Breast epithelium (tissue), 4 donors: ENCODE measurements around the gene PMS1. TPM values are rescaled to one million over a fixed set of nuclear protein-coding genes. Genes with fewer than 3 reads are reported as not detected.

Experiments used
- DNase-seq, 2 donors: peaks; one replicate each; pipeline ENCODE4 v3.0.0-alpha.2; 2019; ENCODE audit warnings: low spot score in 2 of 2
- H3K27ac ChIP-seq, 2 donors: fragments of 200-600 bp; sonication (generic) in 1 of 2; one replicate each; pipeline ENCODE4 v1.5.1; 2016 to 2019; ENCODE audit warnings: mild to moderate bottlenecking in 1 of 2
- H3K27me3 ChIP-seq, 2 donors: fragments of 200-600 bp; sonication (generic) in 1 of 2; one replicate each; pipeline versions ENCODE4 v1.5.1 to v1.6.0; 2017 to 2019; ENCODE audit warnings: control low read depth in 1 of 2, mild to moderate bottlenecking in 1 of 2
- H3K36me3 ChIP-seq: fragments of 200-600 bp; one replicate; pipeline ENCODE4 v1.5.1; 2019
- H3K4me1 ChIP-seq, 2 donors: fragments of 200-600 bp; sonication (generic); one replicate each; pipeline ENCODE4 v1.5.1; 2016 to 2019; ENCODE audit warnings: control low read depth in 1 of 2
- H3K4me3 ChIP-seq, 3 donors: fragments of 200-600 bp; sonication (generic); 1 replicate in 2 of 3; 2 replicates in 1 of 3; pipeline ENCODE4 v1.5.1; 2016 to 2019; ENCODE audit warnings: mild to moderate bottlenecking in 3 of 3, moderate library complexity in 2 of 3
- H3K9me3 ChIP-seq, 2 donors: fragments of 200-600 bp; sonication (generic) in 1 of 2; one replicate each; pipeline ENCODE4 v1.5.1; 2016 to 2019; ENCODE audit warnings: control low read depth in 1 of 2
- CTCF ChIP-seq, 3 donors: fragments of 450-650 bp; IDR thresholded peaks; one replicate each; pipeline ENCODE4 v1.5.1; 2016 to 2017; ENCODE audit warnings: antibody characterized with exemption in 3 of 3, mild to moderate bottlenecking in 3 of 3, moderate library complexity in 3 of 3
- POLR2A ChIP-seq: fragments of 450-650 bp; IDR thresholded peaks from one replicate; pipeline ENCODE4 v1.6.1; 2016; ENCODE audit warnings: antibody characterized with exemption, mild to moderate bottlenecking, moderate library complexity
- POLR2AphosphoS5 ChIP-seq, 3 donors: sonication (generic); formaldehyde crosslinking; IDR thresholded peaks; one replicate each; pipeline ENCODE4 v1.6.1; 2017; ENCODE audit warnings: antibody characterized with exemption in 3 of 3
- intact Hi-C: fragments of 100-400 bp; cut with DNase I; formaldehyde crosslinking; loops from one replicate; pipeline ENCODE4 v1.15.1; 2023; ENCODE audit warnings: low total_unique reads
- total RNA-seq, 3 donors: library from RNA; depleted of rRNA; stranded (reverse); fragments of >200 nt; gene quantifications; one replicate each; pipeline ENCODE4 v1.1.0, GENCODE V29; 2016

PMS1 gene
- total RNA-seq, 3 donors from 2014 or later = 18.1 to 29.1 (median 21.0) TPM

- Histone ChIP-seq H3K27me3 (no peaks in the 10 kb centered on the region), H3K4me3 (peak within 1 kb of the TSS; percentile 63 to 78 (median 76)), H3K9me3 (no peaks in the 10 kb centered on the region), H3K4me1 (peaks cover 0 to 5% of the 10 kb centered on the region in 2 donors), H3K36me3 (no peaks in the 10 kb centered on the region), H3K27ac (peak within 1 kb of the TSS; percentile 83 to 86)
- peak; percentile 85 to 86 for DNase-seq
- intact Hi-C loops = no loop called here
- no peak for TF ChIP-seq POLR2A
- TF ChIP-seq POLR2AphosphoS5 (IDR thresholded peaks at IDR 0.05) = peak; percentile 58 to 81 (median 71)
- TF ChIP-seq CTCF (IDR thresholded peaks at IDR 0.05) = peak in 2 of 3 donors; percentile 7 to 21
Observed at GRCh38 chr2:189762551-189763298, 21.5 kb upstream of the PMS1 start, which contains the start of gene OSGEPL1. TSS of gene OSGEPL1 (minus strand) at chr2:189762792. CDS start at chr2:189761640, 1,152 bp downstream.

- H3K9me3 ChIP-seq = no peaks in the 10 kb centered on the region
- H3K4me1 ChIP-seq = peaks cover 0 to 5% of the 10 kb centered on the region in 2 donors
- intact Hi-C loops = no loop called here
- TF ChIP-seq POLR2A (no peak), POLR2AphosphoS5 (IDR thresholded peaks at IDR 0.05) (no peak), CTCF (IDR thresholded peaks at IDR 0.05) (no peak)
- no peak overlapping the region for H3K27ac ChIP-seq
- H3K36me3 ChIP-seq = no peaks in the 10 kb centered on the region
- DNase-seq = no peak
- no peaks in the 10 kb centered on the region for H3K27me3 ChIP-seq
- no peak overlapping the region for H3K4me3 ChIP-seq
Observed at GRCh38 chr2:189763908-189764661, 20.2 kb upstream of the PMS1 start.

DNA sequence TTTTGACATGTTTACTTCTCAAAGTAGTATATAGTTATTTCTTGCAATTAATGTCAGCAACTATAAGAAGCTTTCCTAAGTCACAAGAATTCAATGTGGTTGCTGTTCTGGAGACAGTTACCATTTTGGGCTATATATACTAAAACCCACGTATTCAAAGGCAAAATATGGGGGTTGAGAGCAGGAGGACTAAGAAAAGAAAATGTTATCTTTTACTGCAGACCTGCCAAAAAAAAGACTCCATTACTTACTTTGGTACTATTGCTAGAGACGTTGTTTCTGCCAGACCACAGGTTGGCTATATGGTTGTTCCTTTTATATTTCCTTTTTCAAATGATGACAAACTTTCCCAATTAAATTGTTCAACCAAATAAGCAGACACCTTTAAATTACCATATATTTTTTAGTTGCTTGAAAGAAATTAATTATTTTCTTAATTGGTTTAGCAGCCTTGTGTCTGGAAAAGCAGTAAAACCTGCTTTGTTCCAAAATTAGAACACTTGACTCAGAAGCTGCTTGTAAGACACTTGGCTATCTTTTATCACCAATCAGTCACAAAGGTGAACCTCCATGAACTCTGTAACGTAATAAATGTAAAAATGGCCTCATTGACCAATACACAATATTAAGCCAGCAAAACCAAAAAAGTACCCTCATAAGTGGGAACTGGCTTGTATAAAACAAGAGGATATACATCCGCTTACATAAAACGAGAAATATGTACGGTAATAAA is 13.5 kb upstream of the PMS1 start:
- Histone ChIP-seq H3K9me3 (no peaks in the 10 kb centered on the region), H3K36me3 (peaks cover 4% of the 10 kb centered on the region), H3K4me3 (no peak overlapping the region), H3K4me1 (no peaks in the 10 kb centered on the region), H3K27me3 (no peaks in the 10 kb centered on the region), H3K27ac (no peak overlapping the region)
- intact Hi-C loops = no loop called here
- TF ChIP-seq POLR2A (no peak), CTCF (IDR thresholded peaks at IDR 0.05) (no peak), POLR2AphosphoS5 (IDR thresholded peaks at IDR 0.05) (no peak)
- DNase-seq = no peak

DNA sequence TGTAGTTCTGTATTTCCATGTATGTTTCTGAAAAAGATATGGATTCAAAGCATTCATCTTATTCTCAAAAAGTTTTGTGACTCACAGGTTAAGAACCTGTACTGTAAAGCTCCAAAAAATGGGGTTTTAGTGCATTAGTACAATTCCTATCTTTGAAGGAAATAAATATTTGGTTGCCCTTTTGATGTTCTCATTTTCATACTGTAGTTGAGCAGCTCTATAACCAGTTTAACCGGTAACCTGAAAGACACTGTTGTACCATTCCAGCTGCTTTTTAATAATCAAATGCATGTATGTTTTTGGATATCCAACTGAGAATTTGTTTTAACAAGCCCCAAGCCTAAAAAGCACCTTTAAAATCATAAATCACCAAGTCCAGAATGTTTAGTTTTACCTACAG is 12.0 kb upstream of the PMS1 start:
- H3K9me3 ChIP-seq = no peaks in the 10 kb centered on the region
- TF ChIP-seq POLR2A (no peak), POLR2AphosphoS5 (IDR thresholded peaks at IDR 0.05) (no peak), CTCF (IDR thresholded peaks at IDR 0.05) (no peak)
- H3K27me3 ChIP-seq = no peaks in the 10 kb centered on the region
- H3K4me3 ChIP-seq = no peak overlapping the region
- peaks cover 4% of the 10 kb centered on the region for H3K36me3 ChIP-seq
- no peaks in the 10 kb centered on the region for H3K4me1 ChIP-seq
- no peak for DNase-seq
- intact Hi-C loops = no loop called here
- H3K27ac ChIP-seq = no peak overlapping the region
